Subcutaneous abdominal adipose tissue (tissue), 5 donors: ENCODE data around the gene ELF1.

Source experiments
- H3K27ac ChIP-seq: one replicate; pipeline ENCODE4 v1.7.0; 2013; ENCODE audit warnings: low read depth, mild to moderate bottlenecking, inconsistent platforms, low read length, moderate library complexity
- H3K27me3 ChIP-seq, 5 donors: one replicate each; pipeline ENCODE4 v1.7.0; 2013; ENCODE audit warnings: low read length in 5 of 5, inconsistent platforms in 1 of 5; ENCODE audit not compliant: control insufficient read depth in 5 of 5, insufficient read depth in 4 of 5
- H3K36me3 ChIP-seq, 5 donors: one replicate each; pipeline ENCODE4 v1.7.0; 2013; ENCODE audit warnings: low read length in 5 of 5; ENCODE audit not compliant: control insufficient read depth in 5 of 5, insufficient read depth in 5 of 5
- H3K4me1 ChIP-seq, 5 donors: one replicate each; pipeline ENCODE4 v1.7.0; 2013; ENCODE audit warnings: low read length in 5 of 5, mild to moderate bottlenecking in 3 of 5, moderate library complexity in 1 of 5; ENCODE audit not compliant: control insufficient read depth in 5 of 5, insufficient read depth in 5 of 5
- H3K4me3 ChIP-seq, 5 donors: one replicate each; pipeline ENCODE4 v1.7.0; 2013; ENCODE audit warnings: low read length in 5 of 5, low read depth in 1 of 5
- H3K9ac ChIP-seq, 5 donors: one replicate each; pipeline ENCODE4 v1.7.0; 2013; ENCODE audit warnings: low read length in 5 of 5, mild to moderate bottlenecking in 4 of 5, moderate library complexity in 3 of 5
- H3K9me3 ChIP-seq, 5 donors: one replicate each; pipeline ENCODE4 v1.7.0; 2013; ENCODE audit warnings: low read length in 5 of 5; ENCODE audit not compliant: control insufficient read depth in 5 of 5
- donor health status: healthy.
- donor health status: healthy.
- donor health status: healthy.
- donor health status: healthy.
- donor health status: healthy.

Gene ELF1

GRCh38 chr13:41011382-41011956 lies 7.6 kb downstream of the ELF1 start:
- no peak overlapping the region for H3K27ac ChIP-seq
- H3K4me1 ChIP-seq, result peaks cover 0 to 21% (median 10%) of the 10 kb centered on the region in 5 donors
- no peaks in the 10 kb centered on the region for H3K36me3 ChIP-seq
- H3K27me3 ChIP-seq, result no peaks in the 10 kb centered on the region
- no peak overlapping the region for H3K9ac ChIP-seq
- H3K4me3 ChIP-seq, result no peak overlapping the region
- H3K9me3 ChIP-seq, result no peaks in the 10 kb centered on the region

- H3K27ac ChIP-seq, result no peak overlapping the region
These were observed 10.7 kb downstream of the ELF1 start for GRCh38 chr13:41008349-41008980.

GRCh38 chr13:41007744-41008128 lies 11.4 kb downstream of the ELF1 start:
- Histone ChIP-seq H3K27me3 (no peaks in the 10 kb centered on the region), H3K4me1 (peaks cover 2 to 24% (median 14%) of the 10 kb centered on the region in 5 donors), H3K4me3 (no peak overlapping the region), H3K9me3 (no peaks in the 10 kb centered on the region), H3K27ac (no peak overlapping the region), H3K9ac (no peak overlapping the region), H3K36me3 (no peaks in the 10 kb centered on the region)

More at GRCh38 chr13:41008349-41008980, 10.7 kb downstream of the ELF1 start:
- Histone ChIP-seq H3K4me3 (no peak overlapping the region), H3K36me3 (no peaks in the 10 kb centered on the region), H3K27me3 (no peaks in the 10 kb centered on the region), H3K4me1 (peaks cover 2 to 24% (median 14%) of the 10 kb centered on the region in 5 donors), H3K9me3 (no peaks in the 10 kb centered on the region), H3K9ac (no peak overlapping the region)

DNA sequence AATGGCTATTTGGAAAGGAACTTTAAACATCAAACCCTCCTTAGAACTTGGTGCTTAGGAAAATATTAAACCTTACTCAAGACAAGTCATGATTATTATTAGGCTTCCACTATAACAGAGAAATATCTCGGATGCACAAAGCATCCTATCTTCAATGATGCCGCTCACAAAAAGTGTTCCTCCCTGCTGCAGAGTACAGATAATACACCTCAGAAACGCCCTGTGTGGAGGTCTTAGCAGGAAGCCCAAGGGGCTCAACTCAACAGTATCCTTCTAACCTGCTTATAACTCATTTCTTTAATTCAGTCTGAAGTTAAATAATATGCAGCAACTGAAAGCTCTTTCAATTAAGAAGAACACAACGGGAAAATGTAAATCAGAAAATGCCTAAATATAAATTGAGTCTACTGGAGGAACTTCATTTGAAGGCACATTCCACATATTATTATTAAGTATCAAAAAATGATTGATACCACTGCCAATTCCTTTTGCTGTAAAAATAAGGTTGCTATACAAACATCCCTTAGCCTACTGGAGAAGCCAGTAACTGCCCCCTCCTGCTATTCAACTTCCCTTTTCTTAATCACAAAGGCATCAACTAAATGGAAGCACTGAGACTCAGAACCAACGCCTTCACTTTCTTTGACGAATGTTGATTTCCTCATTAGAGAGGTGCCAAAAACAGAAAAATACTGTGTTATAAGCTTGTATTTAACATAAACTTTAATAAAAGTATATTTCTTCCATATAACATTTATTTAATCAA lies 12.0 kb downstream of the ELF1 start:
- Histone ChIP-seq H3K9me3 (no peaks in the 10 kb centered on the region), H3K27me3 (no peaks in the 10 kb centered on the region), H3K36me3 (no peaks in the 10 kb centered on the region), H3K9ac (no peak overlapping the region), H3K4me1 (peaks cover 2 to 27% (median 14%) of the 10 kb centered on the region in 5 donors), H3K4me3 (no peak overlapping the region), H3K27ac (no peak overlapping the region)

GRCh38 chr13:41006306-41006705 lies 12.8 kb downstream of the ELF1 start:
- Histone ChIP-seq H3K9ac (no peak overlapping the region), H3K27ac (no peak overlapping the region), H3K9me3 (no peaks in the 10 kb centered on the region), H3K4me3 (no peak overlapping the region), H3K27me3 (no peaks in the 10 kb centered on the region), H3K36me3 (no peaks in the 10 kb centered on the region), H3K4me1 (peaks cover 2 to 23% (median 14%) of the 10 kb centered on the region in 5 donors)

DNA sequence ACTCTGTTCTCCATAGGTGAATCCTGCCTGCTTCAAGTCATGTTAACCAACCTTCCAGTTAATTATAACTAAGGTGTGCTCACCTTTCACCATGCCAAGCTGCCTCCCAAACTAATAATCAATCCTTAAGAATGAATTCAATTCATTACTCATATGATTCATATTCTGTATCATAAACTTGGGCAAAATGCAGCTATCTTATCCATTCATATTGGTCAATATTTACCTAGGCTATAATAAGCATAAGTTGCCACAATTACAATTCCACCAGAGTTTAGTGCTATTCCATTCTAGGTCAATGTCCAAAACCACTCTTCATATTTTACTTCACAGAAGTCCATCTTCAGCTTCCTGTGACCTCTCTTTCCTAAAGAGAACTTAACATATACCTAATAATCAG lies 13.4 kb downstream of the ELF1 start:
- H3K4me1 ChIP-seq, result peaks cover 2 to 23% (median 14%) of the 10 kb centered on the region in 5 donors
- no peak overlapping the region for H3K9ac ChIP-seq
- H3K27me3 ChIP-seq, result no peaks in the 10 kb centered on the region
- no peak overlapping the region for H3K4me3 ChIP-seq
- no peaks in the 10 kb centered on the region for H3K36me3 ChIP-seq
- no peak overlapping the region for H3K27ac ChIP-seq
- no peaks in the 10 kb centered on the region for H3K9me3 ChIP-seq

GRCh38 chr13:41004875-41005693 lies 14.0 kb downstream of the ELF1 start:
- no peak overlapping the region for H3K27ac ChIP-seq
- no peak overlapping the region for H3K4me3 ChIP-seq

GRCh38 chr13:41002606-41003005 lies 16.5 kb downstream of the ELF1 start:
- no peak overlapping the region for H3K9ac ChIP-seq
- H3K36me3 ChIP-seq, result peaks cover 0 to 3% (median 0%) of the 10 kb centered on the region in 5 donors
- no peak overlapping the region for H3K4me3 ChIP-seq
- no peaks in the 10 kb centered on the region for H3K9me3 ChIP-seq
- H3K27ac ChIP-seq, result no peak overlapping the region
- peaks cover 2 to 16% (median 6%) of the 10 kb centered on the region in 5 donors for H3K4me1 ChIP-seq
- H3K27me3 ChIP-seq, result no peaks in the 10 kb centered on the region

More at GRCh38 chr13:41004875-41005693, 14.0 kb downstream of the ELF1 start:
- no peaks in the 10 kb centered on the region for H3K36me3 ChIP-seq
- no peaks in the 10 kb centered on the region for H3K9me3 ChIP-seq
- H3K4me1 ChIP-seq, result peaks cover 2 to 23% (median 14%) of the 10 kb centered on the region in 5 donors
- no peaks in the 10 kb centered on the region for H3K27me3 ChIP-seq
- H3K9ac ChIP-seq, result no peak overlapping the region

DNA sequence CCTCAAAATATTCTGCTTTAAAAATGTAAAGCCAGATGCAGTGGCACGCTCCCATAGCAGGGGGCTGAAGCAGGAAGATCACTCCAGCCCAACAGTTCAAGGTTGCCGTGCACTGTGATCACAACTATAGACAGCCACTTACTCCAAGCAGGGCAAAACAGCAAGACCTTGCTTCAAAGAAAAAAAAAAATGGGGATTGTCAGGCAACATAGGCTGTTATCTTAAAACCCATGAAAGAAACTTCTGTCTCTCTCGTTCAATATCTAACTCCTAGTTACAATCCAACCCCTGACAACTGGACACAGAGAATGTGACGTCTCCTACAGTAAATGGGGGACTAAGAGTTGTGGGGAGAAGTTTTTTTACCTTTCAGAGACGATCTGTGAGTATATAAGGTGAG lies 17.4 kb downstream of the ELF1 start:
- H3K27me3 ChIP-seq, result no peaks in the 10 kb centered on the region
- H3K4me1 ChIP-seq, result peaks cover 2 to 10% (median 6%) of the 10 kb centered on the region in 5 donors
- no peak overlapping the region for H3K4me3 ChIP-seq
- H3K9ac ChIP-seq, result no peak overlapping the region
- peaks cover 0 to 4% (median 0%) of the 10 kb centered on the region in 5 donors for H3K36me3 ChIP-seq
- H3K27ac ChIP-seq, result no peak overlapping the region
- H3K9me3 ChIP-seq, result no peaks in the 10 kb centered on the region
